ENCODE results near the gene TTLL5.

The TTLL5 gene

DNA sequence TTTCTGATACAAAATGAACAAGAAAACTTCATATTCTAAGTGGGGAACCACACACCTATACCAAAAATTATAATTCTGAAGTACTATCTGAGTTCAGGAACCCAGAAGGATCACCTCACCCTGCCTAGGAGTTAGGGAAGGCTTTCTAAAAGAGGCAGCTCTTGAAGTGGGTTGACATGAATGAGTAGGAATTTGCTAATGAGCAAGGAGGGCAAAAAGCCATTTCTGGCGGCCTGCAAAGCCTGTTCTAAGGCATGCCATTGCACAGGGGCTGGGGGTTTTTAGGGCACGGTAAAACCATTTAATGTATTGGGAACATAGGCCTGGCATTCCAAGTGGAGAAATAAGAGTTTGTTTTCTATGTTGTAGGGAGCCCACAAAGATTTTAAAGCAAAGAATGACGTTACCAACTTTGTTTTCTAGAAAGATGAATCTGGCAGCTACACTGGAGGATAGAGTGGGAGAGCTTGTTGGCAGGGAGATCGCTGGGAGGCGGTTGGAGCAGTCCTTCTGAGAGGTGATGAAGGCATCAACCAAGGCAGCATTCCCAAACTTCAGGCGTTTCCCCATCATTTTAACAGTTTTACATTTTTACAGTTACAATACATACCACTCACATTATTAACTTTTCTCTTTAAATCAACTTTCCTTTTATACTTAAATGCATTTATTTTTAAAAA is 338.6 kb downstream of the TTLL5 start:
- no peak for DNase-seq

DNA sequence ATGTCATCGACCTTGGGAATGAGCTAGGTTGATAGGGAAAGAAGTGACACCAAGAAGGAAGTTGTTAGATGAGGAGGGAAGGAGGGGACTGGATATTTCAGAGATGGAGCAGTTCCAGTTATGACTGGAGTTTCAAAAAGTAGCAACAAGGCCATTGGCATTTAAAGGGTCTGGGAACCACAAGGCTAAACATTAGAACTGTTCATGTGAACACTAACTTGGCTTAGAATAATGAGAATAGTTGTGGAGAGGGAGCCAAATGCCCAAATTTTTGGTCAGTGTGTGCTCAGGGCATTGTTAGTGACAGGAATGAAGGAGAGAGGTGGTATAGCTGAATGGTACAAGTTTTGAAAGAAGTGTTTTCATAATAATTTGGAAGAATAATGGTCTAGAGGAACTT is 341.3 kb downstream of the TTLL5 start:
- no peak for DNase-seq

Measured in suppressor macrophage (primary cell).